ENCODE measurements around the gene TMEM150A. TPM values are rescaled to one million over a fixed set of nuclear protein-coding genes. Genes with fewer than 3 reads are reported as not detected.
A peak's percentile ranks its signal among the peaks of the same experiment; 100 is the strongest.
"Not testable (repeated sequence)": the region's sequence is repeated elsewhere in the genome, so short reads cannot be mapped to it uniquely, and the experiment has no call there.

Gene TMEM150A
- total RNA-seq, 1 donor from 2014 or later = 26.7 TPM

GRCh38 chr2:85596026-85596333, 6.5 kb downstream of the TMEM150A start:
- peak overlapping the region; percentile 79 to 87 for H3K27ac ChIP-seq
- no peaks in the 10 kb centered on the region for H3K9me3 ChIP-seq
- peak overlapping the region; percentile 63 to 84 for H3K4me3 ChIP-seq
- H3K27me3 ChIP-seq = no peaks in the 10 kb centered on the region
- DNase-seq (ENCODE audit: low spot score in 2 of 2) = no peak
- TF ChIP-seq CTCF (IDR thresholded peaks at IDR 0.05) = no peak
- H3K4me1 ChIP-seq = peaks cover 11 to 24% of the 10 kb centered on the region in 2 donors
- intact Hi-C loops (cut with DNase I) = no loop called here
- peaks cover 22 to 32% of the 10 kb centered on the region in 2 donors for H3K36me3 ChIP-seq

GRCh38 chr2:85595301-85596025, 7.0 kb downstream of the TMEM150A start, which contains the start of gene RNF181:
RNF181 (plus strand) TSS chr2:85595745; CDS start chr2:85595764, 19 bp downstream.
- no peak for TF ChIP-seq CTCF (IDR thresholded peaks at IDR 0.05)
- Histone ChIP-seq H3K27me3 (no peaks in the 10 kb centered on the region), H3K27ac (peak within 1 kb of the TSS; percentile 79 to 87), H3K9me3 (no peaks in the 10 kb centered on the region), H3K36me3 (peaks cover 22 to 32% of the 10 kb centered on the region in 2 donors), H3K4me1 (peaks cover 17 to 29% of the 10 kb centered on the region in 2 donors), H3K4me3 (peak within 1 kb of the TSS; percentile 63 to 84)
- DNase-seq (ENCODE audit: low spot score in 2 of 2) = peak; percentile 94 to 98
- intact Hi-C loops (cut with DNase I) = no loop called here

- Histone ChIP-seq H3K4me1 (peaks cover 17 to 35% of the 10 kb centered on the region in 2 donors), H3K27me3 (no peaks in the 10 kb centered on the region), H3K9me3 (no peaks in the 10 kb centered on the region), H3K4me3 (peak overlapping the region; percentile 63 to 84), H3K27ac (peak overlapping the region; percentile 79 to 87), H3K36me3 (peaks cover 22 to 30% of the 10 kb centered on the region in 2 donors)
- TF ChIP-seq CTCF (IDR thresholded peaks at IDR 0.05) = no peak
- no peak for DNase-seq (ENCODE audit: low spot score in 2 of 2)
- intact Hi-C loops (cut with DNase I) = no loop called here
These were observed 7.7 kb downstream of the TMEM150A start for GRCh38 chr2:85594715-85595300.

- Histone ChIP-seq H3K36me3 (peaks cover 14% of the 10 kb centered on the region in 2 donors), H3K27me3 (no peaks in the 10 kb centered on the region), H3K9me3 (no peaks in the 10 kb centered on the region), H3K4me3 (no peak overlapping the region), H3K27ac (no peak overlapping the region), H3K4me1 (peaks cover 17 to 51% of the 10 kb centered on the region in 2 donors)
- no peak for DNase-seq (ENCODE audit: low spot score in 2 of 2)
- intact Hi-C loops (cut with DNase I) = no loop called here
- TF ChIP-seq CTCF (IDR thresholded peaks at IDR 0.05) = no peak
These were observed 9.5 kb downstream of the TMEM150A start for GRCh38 chr2:85593023-85593422.

- H3K27me3 ChIP-seq; DNase-seq (ENCODE audit: low spot score in 2 of 2); H3K36me3 ChIP-seq; H3K4me3 ChIP-seq; H3K9me3 ChIP-seq; intact Hi-C loops (cut with DNase I): not testable (repeated sequence)
- Histone ChIP-seq H3K27ac (peak overlapping the region; percentile 84 to 88), H3K4me1 (peaks cover 17 to 50% of the 10 kb centered on the region in 2 donors)
These were observed 10.2 kb downstream of the TMEM150A start for GRCh38 chr2:85592299-85592698.

- DNase-seq (ENCODE audit: low spot score in 2 of 2) = no peak
- intact Hi-C loops (cut with DNase I) = no loop called here
- H3K36me3 ChIP-seq = peaks cover 0 to 2% of the 10 kb centered on the region in 2 donors
- H3K27me3 ChIP-seq = no peaks in the 10 kb centered on the region
- H3K9me3 ChIP-seq = no peaks in the 10 kb centered on the region
- peak overlapping the region; percentile 84 to 88 for H3K27ac ChIP-seq
- no peak overlapping the region for H3K4me3 ChIP-seq
- TF ChIP-seq CTCF (IDR thresholded peaks at IDR 0.05) = no peak
- H3K4me1 ChIP-seq = peaks cover 14 to 42% of the 10 kb centered on the region in 2 donors
These were observed 10.9 kb downstream of the TMEM150A start for GRCh38 chr2:85591563-85591962.

Data from ascending aorta (tissue), 2 donors.